CD4-positive, alpha-beta T cell (primary cell): Measurements from ENCODE around the gene OLA1. TPM values are rescaled to one million over a fixed set of nuclear protein-coding genes. Genes with fewer than 3 reads are reported as not detected.

Experiments
- ATAC-seq: fragments of 200-7000 bp; cut with Tn5 transposase; one replicate; pipeline ENCODE4 v1.10.0; 2022; ENCODE audit warnings: mild to moderate bottlenecking; ENCODE audit not compliant: poor library complexity
- CTCF ChIA-PET: fragments of 350-600 bp; sonication (Branson Sonifier 250); formaldehyde crosslinking; loops from one replicate; lab custom pipeline; 2021; ENCODE audit warnings: antibody characterized with exemption, inconsistent platforms; lab: Charles Lee
- POLR2A ChIA-PET: fragments of 350-600 bp; sonication (Branson Sonifier 250); formaldehyde crosslinking; loops from one replicate; lab custom pipeline; 2021; ENCODE audit warnings: antibody characterized with exemption, inconsistent platforms; lab: Charles Lee
- DNase-seq, 14 experiments: peaks; one replicate each; pipeline ENCODE4 v3.0.0-alpha.2; 2013 to 2020; ENCODE audit warnings: mixed read lengths in 2 of 14
- H3K27ac ChIP-seq, 2 donors: one replicate each; pipeline versions ENCODE4 v1.5.1 to v1.7.0; 2013; ENCODE audit warnings: low read length in 2 of 2, low read depth in 1 of 2, mild to moderate bottlenecking in 1 of 2
- H3K27me3 ChIP-seq, 2 experiments: 1 replicate in 1 of 2; 2 replicates in 1 of 2; pipeline versions ENCODE4 v1.6.1 to v1.7.0; 2013; ENCODE audit warnings: low read length in 2 of 2, control low read depth in 1 of 2, mild to moderate bottlenecking in 1 of 2, moderate library complexity in 1 of 2; ENCODE audit not compliant: insufficient read depth in 2 of 2, control insufficient read depth in 1 of 2
- H3K36me3 ChIP-seq: one replicate; pipeline ENCODE4 v1.6.1; 2013; ENCODE audit warnings: low read length, control low read depth; ENCODE audit not compliant: insufficient read depth
- H3K4me1 ChIP-seq: one replicate; pipeline ENCODE4 v1.6.1; 2013; ENCODE audit warnings: low read length, control low read depth; ENCODE audit not compliant: insufficient read depth
- H3K4me3 ChIP-seq: one replicate; pipeline ENCODE4 v1.5.1; 2013; ENCODE audit warnings: mild to moderate bottlenecking, low read length, moderate library complexity
- H3K9me3 ChIP-seq, 2 experiments: 1 replicate in 1 of 2; 2 replicates in 1 of 2; pipeline versions ENCODE4 v1.6.1 to v1.7.0; 2013; ENCODE audit warnings: low read length in 2 of 2, mild to moderate bottlenecking in 2 of 2, control low read depth in 1 of 2, moderate library complexity in 1 of 2; ENCODE audit not compliant: control insufficient read depth in 1 of 2, insufficient read depth in 1 of 2
- H3K27ac Mint-ChIP-seq: one replicate; pipeline ENCODE4 v1.8.0; 2020; ENCODE audit warnings: mixed read lengths
- H3K27me3 Mint-ChIP-seq: one replicate; pipeline ENCODE4 v1.8.0; 2021; ENCODE audit warnings: mixed read lengths
- H3K36me3 Mint-ChIP-seq: one replicate; pipeline ENCODE4 v1.8.0; 2021; ENCODE audit warnings: low read depth, mixed read lengths
- H3K4me1 Mint-ChIP-seq: one replicate; pipeline ENCODE4 v1.8.0; 2021; ENCODE audit warnings: low read depth, mixed read lengths
- H3K4me3 Mint-ChIP-seq: one replicate; pipeline ENCODE4 v1.8.0; 2020; ENCODE audit warnings: mild to moderate bottlenecking, mixed read lengths
- H3K9me3 Mint-ChIP-seq: one replicate; pipeline ENCODE4 v1.8.0; 2020; ENCODE audit warnings: mixed read lengths
- intact Hi-C, 2 experiments: fragments of 100-400 bp; cut with DNase I in 1 of 2; cut with micrococcal nuclease in 1 of 2; formaldehyde crosslinking; loops; one replicate each; pipeline versions ENCODE4 v1.15.1 to v1.9.0; 2023 to 2025; cut with DNase I, micrococcal nuclease
- polyA plus RNA-seq, 2 donors: library from polyadenylated mRNA; unstranded; fragments of 120-200 nt; gene quantifications; one replicate each; pipeline ENCODE4 v1.2.1, GENCODE V29; 2013
- total RNA-seq, 174 experiments: library from RNA in 2 of 174; stranded (reverse) in 2 of 174; gene quantifications; one replicate each; pipeline ENCODE4 v1.2.3 and lab custom pipeline; 2021 to 2026
- TF ChIP-seq, protein P1 (sequence below): fragments of 200-600 bp; IDR thresholded peaks from one replicate; pipeline ENCODE4 v1.8.0; 2022; ENCODE audit warnings: antibody characterized with exemption, mild to moderate bottlenecking

Gene OLA1
- total RNA-seq = 10 to 100 TPM; 38.1 to 40.5 TPM
- polyA plus RNA-seq (2013, experiment 1 of 2) = 67.4 TPM
- polyA plus RNA-seq (2013, experiment 2 of 2) = 78.7 TPM
- total RNA-seq (lab: John Stamatoyannopoulos, UW) = 31.5 to 201 (median 54.1) reads per million in 172 experiments

DNA sequence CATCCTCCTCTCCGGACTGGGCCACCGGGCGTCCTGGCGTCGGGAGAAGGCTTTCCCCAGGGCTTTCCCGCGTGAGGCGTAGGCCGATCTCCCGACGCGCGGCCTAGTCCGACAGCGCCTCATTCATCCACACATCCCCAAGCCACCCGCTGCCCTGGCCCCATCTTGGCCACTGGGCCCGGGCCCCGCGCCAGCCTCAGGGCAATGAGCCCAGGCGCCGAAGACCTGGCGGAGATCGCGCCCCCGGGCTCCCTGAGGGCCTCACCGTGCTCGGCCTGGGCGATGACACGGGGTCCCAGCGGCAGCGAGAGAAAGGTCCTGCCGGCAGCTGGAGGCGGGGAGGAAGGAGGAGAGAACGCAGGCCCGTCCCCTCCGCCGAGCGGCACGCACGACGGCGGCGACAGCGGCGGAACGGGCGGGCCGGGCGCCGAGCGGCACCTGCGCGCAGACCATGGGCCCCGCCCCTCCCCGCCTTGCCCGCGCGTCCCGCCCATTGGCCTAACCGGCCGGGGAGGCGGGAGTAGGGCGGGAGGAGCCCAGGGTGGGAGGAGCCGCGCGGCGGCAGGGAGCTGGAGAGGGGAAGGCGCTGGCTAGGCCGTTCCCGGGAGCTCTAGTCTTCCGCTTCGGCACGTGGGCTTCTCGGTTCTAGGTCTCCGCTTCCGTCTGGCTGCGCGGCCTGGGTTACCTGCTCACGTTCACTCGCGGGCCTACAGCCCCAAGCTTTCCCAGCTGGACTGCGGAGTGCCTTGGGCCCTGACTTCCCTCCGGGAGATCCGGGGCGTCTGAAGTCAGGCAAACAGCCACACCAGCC lies at the start of gene OLA1:
OLA1 (minus strand) TSS at position 346 of the 811 bp plus-strand sequence. CDS start 1,717 bp downstream, outside the sequence.
- TF ChIP-seq, protein P1, sequence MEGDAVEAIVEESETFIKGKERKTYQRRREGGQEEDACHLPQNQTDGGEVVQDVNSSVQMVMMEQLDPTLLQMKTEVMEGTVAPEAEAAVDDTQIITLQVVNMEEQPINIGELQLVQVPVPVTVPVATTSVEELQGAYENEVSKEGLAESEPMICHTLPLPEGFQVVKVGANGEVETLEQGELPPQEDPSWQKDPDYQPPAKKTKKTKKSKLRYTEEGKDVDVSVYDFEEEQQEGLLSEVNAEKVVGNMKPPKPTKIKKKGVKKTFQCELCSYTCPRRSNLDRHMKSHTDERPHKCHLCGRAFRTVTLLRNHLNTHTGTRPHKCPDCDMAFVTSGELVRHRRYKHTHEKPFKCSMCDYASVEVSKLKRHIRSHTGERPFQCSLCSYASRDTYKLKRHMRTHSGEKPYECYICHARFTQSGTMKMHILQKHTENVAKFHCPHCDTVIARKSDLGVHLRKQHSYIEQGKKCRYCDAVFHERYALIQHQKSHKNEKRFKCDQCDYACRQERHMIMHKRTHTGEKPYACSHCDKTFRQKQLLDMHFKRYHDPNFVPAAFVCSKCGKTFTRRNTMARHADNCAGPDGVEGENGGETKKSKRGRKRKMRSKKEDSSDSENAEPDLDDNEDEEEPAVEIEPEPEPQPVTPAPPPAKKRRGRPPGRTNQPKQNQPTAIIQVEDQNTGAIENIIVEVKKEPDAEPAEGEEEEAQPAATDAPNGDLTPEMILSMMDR = no peak
- Histone ChIP-seq H3K36me3 (peaks cover 4% of the 10 kb centered on the region), H3K4me1 (peaks cover 21% of the 10 kb centered on the region), H3K4me3 (peak within 1 kb of the TSS; percentile 79), H3K27ac (peak within 1 kb of the TSS; percentile 47 to 65), H3K27me3 (no peaks in the 10 kb centered on the region), H3K9me3 (no peaks in the 10 kb centered on the region)
- peaks cover 24% of the 10 kb centered on the region for H3K36me3 Mint-ChIP-seq
- DNase-seq = peak; percentile 89 to 98 (median 95)
- H3K9me3 Mint-ChIP-seq = no peaks in the 10 kb centered on the region
- no peaks in the 10 kb centered on the region for H3K27me3 Mint-ChIP-seq
- peak within 1 kb of the TSS; percentile 90 for H3K4me3 Mint-ChIP-seq
- ATAC-seq = peak; percentile 97
- intact Hi-C loops = loop anchor here (5.0 to 10.0 kb wide), 6 partner anchors 79 to 916 kb away; partner anchors contain the start of genes ATF2 (in 1 of the 2), GPR155 (in 1 of the 2), SCRN3 (in 1 of the 2) and SP3 (in 1 of the 2)
- ChIA-PET POLR2A (interaction anchor here (0.7 to 1.1 kb wide), 5 partner anchors 13 to 284 kb away, joined by 3 to 4 read pairs (median 3); no protein-coding TSS in a partner anchor), CTCF (interaction anchor here (0.8 to 1.0 kb wide), 2 partner anchors 76 to 503 kb away, joined by 3 to 4 read pairs; no protein-coding TSS in a partner anchor)
- peaks cover 39% of the 10 kb centered on the region for H3K4me1 Mint-ChIP-seq
- H3K27ac Mint-ChIP-seq = peak within 1 kb of the TSS; percentile 73

DNA sequence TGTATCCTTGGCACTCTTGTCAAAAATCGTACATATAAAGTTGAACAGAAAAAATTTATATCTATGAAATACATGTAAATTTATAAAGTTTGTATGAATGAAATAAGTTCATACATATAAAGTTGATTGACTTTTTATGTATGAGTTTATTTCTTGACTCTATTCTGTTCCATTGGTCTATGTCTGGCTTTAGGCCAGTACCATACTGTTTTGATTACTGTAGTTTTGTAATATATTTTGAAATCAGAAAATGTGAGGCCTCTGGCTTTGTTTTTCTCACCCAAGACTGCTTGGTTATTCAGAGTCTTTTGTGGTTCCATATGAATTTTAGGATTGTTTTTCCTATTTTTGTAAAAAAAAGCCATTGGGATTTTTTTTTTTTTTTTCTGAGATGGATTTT lies 44.6 kb upstream of the OLA1 start:
- H3K9me3 ChIP-seq = peaks cover 5 to 6% of the 10 kb centered on the region in 2 experiments
- H3K4me3 ChIP-seq = no peak overlapping the region
- TF ChIP-seq, protein P1 = no peak
- no peak for ATAC-seq
- Mint-ChIP-seq H3K27me3 (peaks cover 19% of the 10 kb centered on the region), H3K27ac (no peak overlapping the region), H3K9me3 (peaks cover 3% of the 10 kb centered on the region), H3K4me1 (no peaks in the 10 kb centered on the region), H3K36me3 (no peaks in the 10 kb centered on the region), H3K4me3 (no peak overlapping the region)
- H3K27ac ChIP-seq = no peak overlapping the region
- no peaks in the 10 kb centered on the region for H3K4me1 ChIP-seq
- no peak for DNase-seq
- POLR2A ChIA-PET = no interaction called here
- CTCF ChIA-PET = interaction anchor here (0.7 kb wide), 1 partner anchor 233 kb away, joined by 3 read pairs; no protein-coding TSS in a partner anchor
- intact Hi-C loops = no loop called here
- no peaks in the 10 kb centered on the region for H3K36me3 ChIP-seq
- H3K27me3 ChIP-seq = no peaks in the 10 kb centered on the region

DNA sequence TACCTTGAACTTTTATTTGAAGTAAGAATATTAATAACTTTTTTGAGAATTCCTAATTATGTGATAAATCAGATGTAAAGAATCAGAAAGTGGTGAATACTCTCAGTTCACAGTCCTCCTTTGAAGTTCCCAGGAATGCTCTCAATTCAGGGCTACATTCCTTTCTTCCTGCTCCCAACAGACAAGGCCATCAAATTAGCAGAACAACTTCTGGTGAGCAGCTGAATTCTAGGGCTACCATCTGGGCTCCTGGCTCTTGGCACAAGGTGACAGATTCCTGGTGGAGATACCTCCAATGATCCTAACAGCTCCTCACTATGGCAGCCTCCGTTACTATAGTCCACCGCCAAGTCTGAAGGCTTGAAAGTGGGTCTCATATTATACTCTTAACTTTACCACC lies 37.8 kb upstream of the OLA1 start:
- CTCF ChIA-PET = no interaction called here
- no peaks in the 10 kb centered on the region for H3K4me1 Mint-ChIP-seq
- TF ChIP-seq, protein P1 = no peak

More for the DNA sequence above, 37.8 kb upstream of the OLA1 start:
- H3K4me3 Mint-ChIP-seq = no peak overlapping the region
- Histone ChIP-seq H3K27ac (no peak overlapping the region), H3K4me1 (no peaks in the 10 kb centered on the region), H3K9me3 (no peaks in the 10 kb centered on the region), H3K4me3 (no peak overlapping the region), H3K27me3 (peaks cover 0 to 6% of the 10 kb centered on the region in 2 experiments), H3K36me3 (no peaks in the 10 kb centered on the region)
- no peaks in the 10 kb centered on the region for H3K9me3 Mint-ChIP-seq
- DNase-seq (no peak), ATAC-seq (no peak)
- H3K27ac Mint-ChIP-seq = no peak overlapping the region
- POLR2A ChIA-PET = no interaction called here
- peaks cover 61% of the 10 kb centered on the region for H3K27me3 Mint-ChIP-seq
- intact Hi-C loops = no loop called here
- no peaks in the 10 kb centered on the region for H3K36me3 Mint-ChIP-seq
